PC-9 (cell line): ENCODE results near the gene SLC52A1. TPM values are rescaled to one million over a fixed set of nuclear protein-coding genes. Genes with fewer than 3 reads are reported as not detected.

Experiments used
- Bru-seq: library from RNA; stranded (reverse); fragments of 400-500 nt; gene quantifications from one replicate; lab custom pipeline; 2021; lab: Mats Ljungman, UMichigan
- BruChase-seq, 2 experiments: library from RNA; stranded (reverse); fragments of 400-500 nt; gene quantifications; one replicate each; lab custom pipeline; 2021; lab: Mats Ljungman, UMichigan
- BruUV-seq: library from RNA; stranded (reverse); fragments of 400-500 nt; replicated peaks from 2 replicates; lab custom pipeline; 2021; lab: Mats Ljungman, UMichigan
- CTCF ChIA-PET: fragments of 300-600 bp; sonication (Branson Sonifier 250); formaldehyde crosslinking; loops from one replicate; lab custom pipeline; 2022; ENCODE audit warnings: antibody characterized with exemption; lab: Charles Lee
- POLR2A ChIA-PET: fragments of 300-600 bp; sonication (Branson Sonifier 250); formaldehyde crosslinking; loops from one replicate; lab custom pipeline; 2022; ENCODE audit warnings: antibody characterized with exemption; ENCODE audit not compliant: unreplicated experiment; lab: Charles Lee
- DNase-seq, 2 experiments: peaks; one replicate each; pipeline versions ENCODE4 v3.0.0 to v3.0.0-alpha.2; 2015 to 2022; ENCODE audit warnings: mixed read lengths in 1 of 2
- H2AFZ ChIP-seq: fragments of 200-600 bp; sonication (generic); 2 replicates; pipeline ENCODE4 v1.8.1; 2017; ENCODE audit warnings: antibody characterized with exemption
- H3F3A ChIP-seq: fragments of 200-600 bp; sonication (generic); 2 replicates; pipeline ENCODE4 v1.8.1; 2017; ENCODE audit warnings: antibody characterized with exemption, mild to moderate bottlenecking, low read depth; ENCODE audit not compliant: insufficient read depth
- H3K27ac ChIP-seq: fragments of 200-600 bp; sonication (generic); 2 replicates; pipeline ENCODE4 v1.6.1; 2016; ENCODE audit warnings: mixed run types
- H3K27me3 ChIP-seq: fragments of 200-600 bp; sonication (generic); 2 replicates; pipeline ENCODE4 v1.6.1; 2016; ENCODE audit warnings: low read depth, mixed run types; ENCODE audit not compliant: insufficient read depth
- H3K36me3 ChIP-seq: fragments of 200-600 bp; sonication (generic); 2 replicates; pipeline ENCODE4 v1.6.1; 2016; ENCODE audit warnings: low read depth, mixed run types
- H3K4me1 ChIP-seq: fragments of 200-600 bp; sonication (generic); replicated peaks from 2 replicates; pipeline ENCODE4 v1.6.1; 2016; ENCODE audit warnings: mixed run types; ENCODE audit not compliant: insufficient read depth
- H3K4me2 ChIP-seq: fragments of 200-600 bp; sonication (generic); 2 replicates; pipeline ENCODE4 v1.6.1; 2017; ENCODE audit warnings: mixed run types
- H3K4me3 ChIP-seq: fragments of 200-600 bp; sonication (generic); 2 replicates; pipeline ENCODE4 v1.6.1; 2016; ENCODE audit warnings: mixed run types
- H3K79me2 ChIP-seq: fragments of 200-600 bp; sonication (generic); 2 replicates; pipeline ENCODE4 v1.6.1; 2017; ENCODE audit warnings: low read depth, mixed run types
- H3K9me2 ChIP-seq: fragments of 200-600 bp; sonication (generic); 2 replicates; pipeline ENCODE4 v1.8.1; 2017; ENCODE audit warnings: mild to moderate bottlenecking; ENCODE audit not compliant: insufficient read depth
- H3K9me3 ChIP-seq: fragments of 200-600 bp; sonication (generic); 2 replicates; pipeline ENCODE4 v1.8.1; 2016; ENCODE audit warnings: low read depth; ENCODE audit not compliant: insufficient read depth
- H4K20me1 ChIP-seq: fragments of 200-600 bp; sonication (generic); 2 replicates; pipeline ENCODE4 v1.8.1; 2017; ENCODE audit not compliant: insufficient read depth
- CTCF ChIP-seq: fragments of 200-600 bp; sonication (generic); conservative IDR thresholded peaks from 2 replicates; pipeline ENCODE4 v1.6.1; 2017; ENCODE audit warnings: mixed run types, antibody characterized with exemption, mild to moderate bottlenecking, moderate library complexity
- EZH2 ChIP-seq: fragments of 200-600 bp; sonication (generic); IDR thresholded peaks from 2 replicates; pipeline ENCODE4 v1.8.0; 2017; ENCODE audit warnings: antibody characterized with exemption, low read depth
- intact Hi-C: fragments of 100-400 bp; cut with micrococcal nuclease; formaldehyde crosslinking; loops from one replicate; pipeline ENCODE4 v1.10.0; 2022; ENCODE audit not compliant: unreplicated experiment
- long read RNA-seq: library from polyadenylated mRNA; stranded (forward); transcript quantifications from one replicate; pipeline ENCODE4 v2.0.0, GENCODE V29; 2022
- total RNA-seq: library from RNA; stranded (reverse); gene quantifications from 2 replicates; pipeline ENCODE4 v1.2.3, GENCODE V29; 2021

The SLC52A1 gene
- total RNA-seq, result 0.28 and 0.48 TPM in 2 replicates
- Bru-seq, nascent RNA, result percentile 3 among the genes with signal in this experiment
- not detected for BruChase-seq, experiment 1, labeled RNA remaining after a 2-hour chase
- percentile 7 among the genes with signal in this experiment for BruChase-seq, experiment 2, labeled RNA remaining after a 6-hour chase
- long read RNA-seq, partial matches to known transcripts, result 0 of 2 reads
- long read RNA-seq, other reads (novel, unspliced or antisense), result 2 of 2 reads

- no peaks in the 10 kb centered on the region for H3K36me3 ChIP-seq
- 0 out of 2 replicates have a peak, but pooled peaks cover 3% of the 10 kb centered on the region for H3K4me1 ChIP-seq
- H3K4me2 ChIP-seq, result peak within 1 kb of the TSS; percentile 70
- H3K27ac ChIP-seq, result no peak within 1 kb of the TSS
- POLR2A ChIA-PET, result interaction anchor here (0.6 kb wide), 2 partner anchors 12 to 125 kb away, joined by 4 to 16 read pairs; no protein-coding TSS in a partner anchor
- DNase-seq, result no peak
- H3F3A ChIP-seq, result no peaks in the 10 kb centered on the region; the same call in 1 of the 2 replicates
- no peak for TF ChIP-seq CTCF
- no peak for TF ChIP-seq EZH2
- H3K79me2 ChIP-seq, result no peaks in the 10 kb centered on the region
- no peaks in the 10 kb centered on the region for H3K9me2 ChIP-seq
- no peaks in the 10 kb centered on the region for H4K20me1 ChIP-seq
- H3K27me3 ChIP-seq, result peaks cover 3% of the 10 kb centered on the region; the same call in 1 of the 2 replicates
- H3K9me3 ChIP-seq, result no peaks in the 10 kb centered on the region
- intact Hi-C loops, result no loop called here
- CTCF ChIA-PET, result interaction anchor here (0.6 kb wide), 2 partner anchors 26 to 1833 kb away, joined by 3 to 7 read pairs; no protein-coding TSS in a partner anchor
- peak within 1 kb of the TSS; percentile 76 for H2AFZ ChIP-seq
- H3K4me3 ChIP-seq, result peak within 1 kb of the TSS; percentile 38; the same call in 1 of the 2 replicates
- BruUV-seq, result no TSS peak
These were observed at the start of gene SLC52A1 for GRCh38 chr17:5035315-5035714. TSS of gene SLC52A1 (minus strand) at chr17:5035426. CDS start at chr17:5034606, 820 bp downstream.

- H3K4me1 ChIP-seq, result no peaks in the 10 kb centered on the region
- TF ChIP-seq CTCF (no peak), EZH2 (no peak)
- CTCF ChIA-PET, result no interaction called here
These were observed 45.4 kb upstream of the SLC52A1 start for GRCh38 chr17:5080591-5080990.

GRCh38 chr17:5078106-5079028, 43.1 kb upstream of the SLC52A1 start, which contains the start of gene ZFP3:
TSS of gene ZFP3 (plus strand) at chr17:5078467. CDS start at chr17:5091505, 13,038 bp downstream.
- Histone ChIP-seq H3K27me3 (peaks cover 3% of the 10 kb centered on the region; the same call in 1 of the 2 replicates), H3K4me3 (peak within 1 kb of the TSS; percentile 61), H2AFZ (peak within 1 kb of the TSS; percentile 85), H3K4me2 (peak within 1 kb of the TSS; percentile 82), H3K36me3 (no peaks in the 10 kb centered on the region), H3K4me1 (no peaks in the 10 kb centered on the region), H4K20me1 (no peaks in the 10 kb centered on the region), H3K9me3 (peaks cover 10% of the 10 kb centered on the region; the same call in 1 of the 2 replicates), H3F3A (no peaks in the 10 kb centered on the region; the same call in 1 of the 2 replicates), H3K9me2 (no peaks in the 10 kb centered on the region), H3K79me2 (no peaks in the 10 kb centered on the region), H3K27ac (no peak within 1 kb of the TSS)
- intact Hi-C loops, result loop anchor here (1.0 kb wide), 1 partner anchor 34 kb away; no protein-coding TSS in a partner anchor
- no peak for TF ChIP-seq EZH2
- TF ChIP-seq CTCF, result no peak
- TSS peak; percentile 57 for BruUV-seq
- DNase-seq, result peak; percentile 58 to 87
- CTCF ChIA-PET, result no interaction called here
- POLR2A ChIA-PET, result no interaction called here

More at GRCh38 chr17:5080591-5080990, 45.4 kb upstream of the SLC52A1 start:
- Histone ChIP-seq H3K4me2 (no peak overlapping the region), H3K9me2 (no peaks in the 10 kb centered on the region), H3K27ac (no peak overlapping the region), H2AFZ (no peak overlapping the region), H3F3A (no peaks in the 10 kb centered on the region; the same call in 1 of the 2 replicates), H3K36me3 (no peaks in the 10 kb centered on the region), H3K9me3 (peaks cover 26% of the 10 kb centered on the region; the same call in 1 of the 2 replicates), H3K4me3 (no peak overlapping the region), H3K79me2 (no peaks in the 10 kb centered on the region), H3K27me3 (no peaks in the 10 kb centered on the region; the same call in 1 of the 2 replicates), H4K20me1 (no peaks in the 10 kb centered on the region)
- DNase-seq, result no peak
- BruUV-seq, result no TSS peak
- intact Hi-C loops, result no loop called here
- POLR2A ChIA-PET, result no interaction called here
